Gastrocnemius medialis (tissue), 4 donors: ENCODE measurements around the gene ARHGAP5. TPM values are rescaled to one million over a fixed set of nuclear protein-coding genes. Genes with fewer than 3 reads are reported as not detected.

Experiments used
- ATAC-seq, 2 donors: fragments of 150-250 bp; one replicate each; pipeline ENCODE4 v1.9.1; 2016
- DNase-seq, 2 donors: peaks; one replicate each; pipeline ENCODE4 v3.0.0-alpha.2; 2019
- H3K27ac ChIP-seq, 4 donors: fragments of 200-600 bp; sonication (generic); 1 replicate in 1 of 4; 2 replicates in 3 of 4; pipeline ENCODE4 v1.5.1; 2016 to 2018; ENCODE audit warnings: mild to moderate bottlenecking in 2 of 4, moderate library complexity in 1 of 4
- H3K27me3 ChIP-seq, 3 donors: fragments of 200-600 bp; sonication (generic) in 2 of 3; 1 replicate in 1 of 3; 2 replicates in 2 of 3; pipeline versions ENCODE4 v1.5.1 to v1.6.0; 2016 to 2019; ENCODE audit warnings: mild to moderate bottlenecking in 1 of 3, moderate library complexity in 1 of 3
- H3K36me3 ChIP-seq, 2 donors: fragments of 200-600 bp; sonication (generic) in 1 of 2; one replicate each; pipeline ENCODE4 v1.5.1; 2017 to 2018
- H3K4me1 ChIP-seq, 2 donors: fragments of 200-600 bp; sonication (generic) in 1 of 2; one replicate each; pipeline ENCODE4 v1.5.1; 2016 to 2017; ENCODE audit warnings: mild to moderate bottlenecking in 2 of 2
- H3K4me3 ChIP-seq, 4 donors: fragments of 200-600 bp; sonication (generic) in 3 of 4; 1 replicate in 1 of 4; 2 replicates in 3 of 4; pipeline ENCODE4 v1.5.1; 2016 to 2019; ENCODE audit warnings: mild to moderate bottlenecking in 2 of 4
- H3K9me3 ChIP-seq, 3 donors: fragments of 200-600 bp; sonication (generic) in 2 of 3; 1 replicate in 1 of 3; 2 replicates in 2 of 3; pipeline ENCODE4 v1.5.1; 2016 to 2019
- POLR2A ChIP-seq, 2 donors: fragments of 450-650 bp; IDR thresholded peaks; one replicate each; pipeline ENCODE4 v1.6.1; 2017; ENCODE audit warnings: antibody characterized with exemption in 2 of 2, mild to moderate bottlenecking in 2 of 2, moderate library complexity in 2 of 2
- in situ Hi-C, 4 donors: fragments of 200-750 bp; cut with MboI; loops; one replicate each; pipeline versions ENCODE4 v1.15.0 to v1.8.0; 2017; ENCODE audit warnings: low sequenced_read_pairs in 4 of 4
- intact Hi-C: fragments of 100-400 bp; cut with DNase I; formaldehyde crosslinking; loops from one replicate; pipeline ENCODE4 v1.15.1; 2023; ENCODE audit warnings: low total_unique reads
- total RNA-seq, 4 donors: library from RNA; depleted of rRNA; stranded (reverse); fragments of >200 nt; gene quantifications; one replicate each; pipeline versions ENCODE4 v1.1.0 to v1.2.3, GENCODE V29; 2016
- TF ChIP-seq, protein P1 (sequence below), 5 experiments: fragments of 450-650 bp in 3 of 5; fragments of 200-600 bp in 2 of 5; sonication (generic) in 2 of 5; IDR thresholded peaks in 4 of 5; conservative IDR thresholded peaks in 1 of 5; 1 replicate in 4 of 5; 2 replicates in 1 of 5; pipeline ENCODE4 v1.5.1; 2016 to 2019; ENCODE audit warnings: antibody characterized with exemption in 5 of 5, mild to moderate bottlenecking in 3 of 5, moderate library complexity in 3 of 5

ARHGAP5 gene
- total RNA-seq, 4 donors from 2014 or later: 56.5 to 76.9 (median 66.9) TPM

DNA sequence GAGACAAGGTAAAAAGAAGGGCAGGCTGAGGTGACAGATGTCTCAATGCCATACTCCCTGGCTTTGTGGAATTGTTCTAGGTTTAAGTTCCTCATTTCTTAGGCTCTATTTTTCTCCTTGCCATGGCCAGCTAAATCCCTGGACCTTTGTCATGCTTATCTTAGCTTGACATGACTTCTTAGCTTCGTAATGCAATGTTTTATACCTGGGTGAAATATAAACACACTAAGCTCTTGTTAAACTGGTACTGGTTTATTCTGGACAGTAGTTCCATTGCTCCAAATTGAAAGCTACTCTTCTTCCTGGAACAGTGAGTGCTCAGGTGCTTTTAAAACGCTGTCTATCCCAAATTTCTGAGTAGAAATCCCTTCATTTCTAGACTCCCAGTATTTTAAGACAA, 17.4 kb upstream of the ARHGAP5 start:
- DNase-seq (no peak), ATAC-seq (no peak)
- Histone ChIP-seq H3K4me1 (no peaks in the 10 kb centered on the region), H3K9me3 (no peaks in the 10 kb centered on the region), H3K27ac (no peak overlapping the region), H3K27me3 (no peaks in the 10 kb centered on the region), H3K36me3 (no peaks in the 10 kb centered on the region), H3K4me3 (no peak overlapping the region)
- intact Hi-C loops (no loop called here), in situ Hi-C loops (loop anchor here in 2 of 4 donors (10.0 to 25.0 kb wide), 3 partner anchors 195 to 503 kb away; no protein-coding TSS in a partner anchor)
- TF ChIP-seq POLR2A (IDR thresholded peaks at IDR 0.05): no peak
- TF ChIP-seq, protein P1, sequence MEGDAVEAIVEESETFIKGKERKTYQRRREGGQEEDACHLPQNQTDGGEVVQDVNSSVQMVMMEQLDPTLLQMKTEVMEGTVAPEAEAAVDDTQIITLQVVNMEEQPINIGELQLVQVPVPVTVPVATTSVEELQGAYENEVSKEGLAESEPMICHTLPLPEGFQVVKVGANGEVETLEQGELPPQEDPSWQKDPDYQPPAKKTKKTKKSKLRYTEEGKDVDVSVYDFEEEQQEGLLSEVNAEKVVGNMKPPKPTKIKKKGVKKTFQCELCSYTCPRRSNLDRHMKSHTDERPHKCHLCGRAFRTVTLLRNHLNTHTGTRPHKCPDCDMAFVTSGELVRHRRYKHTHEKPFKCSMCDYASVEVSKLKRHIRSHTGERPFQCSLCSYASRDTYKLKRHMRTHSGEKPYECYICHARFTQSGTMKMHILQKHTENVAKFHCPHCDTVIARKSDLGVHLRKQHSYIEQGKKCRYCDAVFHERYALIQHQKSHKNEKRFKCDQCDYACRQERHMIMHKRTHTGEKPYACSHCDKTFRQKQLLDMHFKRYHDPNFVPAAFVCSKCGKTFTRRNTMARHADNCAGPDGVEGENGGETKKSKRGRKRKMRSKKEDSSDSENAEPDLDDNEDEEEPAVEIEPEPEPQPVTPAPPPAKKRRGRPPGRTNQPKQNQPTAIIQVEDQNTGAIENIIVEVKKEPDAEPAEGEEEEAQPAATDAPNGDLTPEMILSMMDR (IDR thresholded peaks at IDR 0.05 in 4 of 5, conservative IDR thresholded peaks at IDR 0.05 in 1 of 5): no peak

- Histone ChIP-seq H3K27ac (no peak overlapping the region), H3K4me1 (no peaks in the 10 kb centered on the region), H3K9me3 (no peaks in the 10 kb centered on the region), H3K4me3 (no peak overlapping the region), H3K27me3 (no peaks in the 10 kb centered on the region), H3K36me3 (no peaks in the 10 kb centered on the region)
- DNase-seq (no peak), ATAC-seq (no peak)
- intact Hi-C loops: no loop called here
- TF ChIP-seq, protein P1 (IDR thresholded peaks at IDR 0.05 in 4 of 5, conservative IDR thresholded peaks at IDR 0.05 in 1 of 5): no peak
- TF ChIP-seq POLR2A (IDR thresholded peaks at IDR 0.05): no peak
- in situ Hi-C loops: loop anchor here in 2 of 4 donors (5.0 to 25.0 kb wide), 4 partner anchors 190 to 497 kb away; no protein-coding TSS in a partner anchor
These were observed 12.2 kb upstream of the ARHGAP5 start for GRCh38 chr14:32064931-32065330.

DNA sequence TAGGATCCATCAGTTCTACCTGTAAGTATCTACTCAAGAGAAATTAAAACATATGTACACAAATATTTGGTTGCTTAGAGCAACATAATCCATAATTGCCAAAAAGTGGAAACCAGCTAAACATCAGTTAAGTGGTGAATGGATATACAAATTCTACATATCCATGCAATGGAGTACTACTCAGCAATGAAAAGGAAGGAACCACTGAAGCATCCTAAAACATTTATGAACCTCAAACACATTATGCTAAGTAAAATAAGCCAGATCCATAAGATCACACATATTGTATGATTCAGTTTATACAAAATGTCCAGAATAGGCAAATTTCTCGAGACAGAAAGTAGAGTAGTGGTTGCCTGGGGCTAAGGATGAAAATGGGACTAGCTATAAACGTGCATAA, 8.4 kb upstream of the ARHGAP5 start:
- in situ Hi-C loops: loop anchor here in 2 of 4 donors (5.0 to 25.0 kb wide), 4 partner anchors 186 to 494 kb away; no protein-coding TSS in a partner anchor
- H3K27ac ChIP-seq: no peak overlapping the region
- H3K36me3 ChIP-seq: no peaks in the 10 kb centered on the region
- H3K27me3 ChIP-seq: no peaks in the 10 kb centered on the region
- ATAC-seq (no peak), DNase-seq (no peak)
- H3K4me3 ChIP-seq: no peak overlapping the region
- intact Hi-C loops: no loop called here
- no peaks in the 10 kb centered on the region for H3K9me3 ChIP-seq
- TF ChIP-seq, protein P1 (IDR thresholded peaks at IDR 0.05 in 4 of 5, conservative IDR thresholded peaks at IDR 0.05 in 1 of 5): no peak
- no peak for TF ChIP-seq POLR2A (IDR thresholded peaks at IDR 0.05)
- peaks cover 0 to 4% of the 10 kb centered on the region in 2 donors for H3K4me1 ChIP-seq

- TF ChIP-seq, protein P1 (IDR thresholded peaks at IDR 0.05 in 4 of 5, conservative IDR thresholded peaks at IDR 0.05 in 1 of 5): no peak
- no peak for TF ChIP-seq POLR2A (IDR thresholded peaks at IDR 0.05)
- no peaks in the 10 kb centered on the region for H3K9me3 ChIP-seq
- intact Hi-C loops (loop anchor here (5.0 to 10.0 kb wide), 2 partner anchors 143 to 865 kb away; partner anchors contain the start of gene NPAS3), in situ Hi-C loops (loop anchor here (5.0 to 25.0 kb wide), 7 partner anchors 135 to 492 kb away; partner anchors contain the start of genes RNU6-7 (in 1 of the 4) and RNU6-8 (in 1 of the 4))
- no peaks in the 10 kb centered on the region for H3K36me3 ChIP-seq
- no peaks in the 10 kb centered on the region for H3K27me3 ChIP-seq
- H3K4me3 ChIP-seq: no peak overlapping the region
- no peak for ATAC-seq
- H3K27ac ChIP-seq: no peak overlapping the region
- no peak for DNase-seq
- peaks cover 5 to 12% of the 10 kb centered on the region in 2 donors for H3K4me1 ChIP-seq
These were observed 6.8 kb upstream of the ARHGAP5 start for GRCh38 chr14:32070282-32070681.
